ENCODE measurements around the gene ZNF892.
"Not testable (repeated sequence)": the region's sequence is repeated elsewhere in the genome, so short reads cannot be mapped to it uniquely, and the experiment has no call there.

Gene ZNF892

DNA sequence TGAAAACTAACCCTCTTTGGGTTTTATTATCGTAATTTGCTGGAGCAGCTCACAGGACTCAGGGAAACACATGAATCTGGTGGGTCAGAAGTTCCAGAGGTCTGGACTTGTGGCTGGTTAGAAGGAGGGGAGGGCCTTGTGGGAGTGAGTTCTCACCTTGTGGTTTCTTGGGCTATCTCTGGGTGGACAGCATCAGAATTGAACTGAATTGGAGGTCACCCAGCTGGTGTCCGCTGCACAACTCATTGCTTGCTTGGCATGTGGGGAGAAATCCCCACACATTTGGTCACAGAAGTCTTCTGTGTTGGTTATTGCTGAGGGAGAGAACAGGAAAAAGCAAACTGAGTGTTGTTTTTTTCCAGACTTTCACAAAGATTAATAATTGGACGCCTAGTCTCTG is 27.5 kb downstream of the ZNF892 start:
- H3K4me3 ChIP-seq (ENCODE audit: low read depth, low read length), result no peak overlapping the region
- TF ChIP-seq, protein P1, sequence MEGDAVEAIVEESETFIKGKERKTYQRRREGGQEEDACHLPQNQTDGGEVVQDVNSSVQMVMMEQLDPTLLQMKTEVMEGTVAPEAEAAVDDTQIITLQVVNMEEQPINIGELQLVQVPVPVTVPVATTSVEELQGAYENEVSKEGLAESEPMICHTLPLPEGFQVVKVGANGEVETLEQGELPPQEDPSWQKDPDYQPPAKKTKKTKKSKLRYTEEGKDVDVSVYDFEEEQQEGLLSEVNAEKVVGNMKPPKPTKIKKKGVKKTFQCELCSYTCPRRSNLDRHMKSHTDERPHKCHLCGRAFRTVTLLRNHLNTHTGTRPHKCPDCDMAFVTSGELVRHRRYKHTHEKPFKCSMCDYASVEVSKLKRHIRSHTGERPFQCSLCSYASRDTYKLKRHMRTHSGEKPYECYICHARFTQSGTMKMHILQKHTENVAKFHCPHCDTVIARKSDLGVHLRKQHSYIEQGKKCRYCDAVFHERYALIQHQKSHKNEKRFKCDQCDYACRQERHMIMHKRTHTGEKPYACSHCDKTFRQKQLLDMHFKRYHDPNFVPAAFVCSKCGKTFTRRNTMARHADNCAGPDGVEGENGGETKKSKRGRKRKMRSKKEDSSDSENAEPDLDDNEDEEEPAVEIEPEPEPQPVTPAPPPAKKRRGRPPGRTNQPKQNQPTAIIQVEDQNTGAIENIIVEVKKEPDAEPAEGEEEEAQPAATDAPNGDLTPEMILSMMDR (IDR thresholded peaks at IDR 0.05; ENCODE audit: low read depth, low read length, missing control alignments), result no peak
- in situ Hi-C loops (cut with HindIII; ENCODE audit: low sequenced_read_pairs), result no loop called here
- no peak for DNase-seq (ENCODE audit: low read depth)

DNA sequence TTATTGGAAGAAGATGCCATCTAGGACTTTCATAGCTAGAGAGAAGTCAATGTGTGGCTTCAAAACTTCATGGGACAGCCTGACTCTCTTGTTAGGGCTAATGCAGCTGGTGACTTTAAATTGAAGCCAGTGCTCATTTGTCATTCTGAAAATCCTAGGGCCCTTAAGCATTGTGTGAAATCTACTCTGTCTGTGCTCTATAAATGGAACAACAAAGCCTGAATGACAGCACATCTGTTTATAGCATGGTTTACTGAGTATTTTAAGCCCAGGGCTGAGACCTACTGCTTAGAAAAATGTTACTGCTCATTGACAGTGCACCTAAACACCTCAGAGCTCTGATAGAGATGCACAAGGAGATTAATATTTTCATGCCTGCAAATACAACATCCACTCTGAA is 30.8 kb downstream of the ZNF892 start:
- TF ChIP-seq, protein P1 (IDR thresholded peaks at IDR 0.05; ENCODE audit: low read depth, low read length, missing control alignments), result no peak
- no peak overlapping the region for H3K4me3 ChIP-seq (ENCODE audit: low read depth, low read length)
- no peak for DNase-seq (ENCODE audit: low read depth)
- in situ Hi-C loops (cut with HindIII; ENCODE audit: low sequenced_read_pairs), result no loop called here

DNA sequence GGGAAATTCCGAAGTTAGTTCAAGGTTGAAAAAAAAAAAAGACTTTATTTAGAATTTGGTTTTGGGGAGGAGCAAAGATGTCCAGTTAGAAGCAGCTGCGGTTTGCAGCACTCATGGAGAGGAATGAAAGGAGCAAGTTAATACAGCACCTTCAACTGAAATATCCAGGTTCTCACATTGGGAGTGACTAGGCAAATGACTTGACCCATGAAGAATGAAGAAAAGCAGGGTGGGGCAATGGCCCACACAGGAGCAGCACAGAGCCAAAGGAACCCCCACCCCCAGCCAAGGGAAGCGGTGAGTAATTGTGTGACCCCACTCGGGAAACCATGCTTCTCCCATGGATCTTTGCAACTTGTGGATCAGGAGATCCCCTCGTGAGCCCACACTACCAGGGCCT is 32.8 kb downstream of the ZNF892 start:
- no peak for DNase-seq (ENCODE audit: low read depth)
- TF ChIP-seq, protein P1 (IDR thresholded peaks at IDR 0.05; ENCODE audit: low read depth, low read length, missing control alignments), result no peak
- in situ Hi-C loops (cut with HindIII; ENCODE audit: low sequenced_read_pairs), result no loop called here
- no peak overlapping the region for H3K4me3 ChIP-seq (ENCODE audit: low read depth, low read length)

DNA sequence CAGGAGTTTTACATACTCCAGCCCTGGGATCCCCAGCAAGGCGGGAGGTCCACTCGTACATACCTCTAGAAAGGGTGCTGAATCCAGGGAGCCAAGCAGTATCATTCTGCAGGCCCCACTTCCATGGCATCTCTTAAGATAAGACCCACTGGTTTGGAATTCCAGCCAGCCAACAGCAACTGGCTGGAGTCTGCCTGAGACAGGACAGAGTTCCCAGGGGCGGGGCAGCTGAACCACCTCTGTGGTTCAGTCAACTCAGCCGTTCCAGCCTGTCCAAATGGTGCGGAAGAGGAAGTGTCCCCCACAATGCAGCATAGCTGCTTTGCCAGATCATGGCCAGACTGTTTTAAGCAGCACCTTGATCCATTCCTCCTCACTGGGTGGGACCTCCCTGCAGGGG is 33.2 kb downstream of the ZNF892 start:
- DNase-seq (ENCODE audit: low read depth), result no peak
- TF ChIP-seq, protein P1 (IDR thresholded peaks at IDR 0.05; ENCODE audit: low read depth, low read length, missing control alignments), result no peak
- no peak overlapping the region for H3K4me3 ChIP-seq (ENCODE audit: low read depth, low read length)
- in situ Hi-C loops (cut with HindIII; ENCODE audit: low sequenced_read_pairs), result no loop called here

DNA sequence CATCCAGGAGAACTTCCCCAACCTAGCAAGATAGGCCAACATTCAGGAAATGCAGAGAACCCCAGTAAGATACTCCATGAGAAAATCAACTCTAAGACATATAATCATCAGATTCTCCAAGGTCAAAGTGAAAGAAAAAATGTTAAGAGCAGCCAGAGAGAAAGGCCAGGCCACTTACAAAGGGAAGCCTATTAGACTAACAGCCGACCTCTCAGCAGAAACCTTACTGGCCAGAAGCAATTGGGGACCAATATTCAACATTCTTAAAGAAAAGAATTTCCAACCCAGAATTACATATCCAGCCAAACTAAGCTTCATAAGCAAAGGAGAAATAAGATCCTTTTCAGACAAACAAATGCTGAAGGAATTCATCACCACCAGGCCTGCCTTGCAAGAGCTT is 34.8 kb downstream of the ZNF892 start:
- DNase-seq (ENCODE audit: low read depth); H3K4me3 ChIP-seq (ENCODE audit: low read depth, low read length); in situ Hi-C loops (cut with HindIII; ENCODE audit: low sequenced_read_pairs): not testable (repeated sequence)
